B cell (primary cell): ENCODE results near the gene ACP6. TPM values are rescaled to one million over a fixed set of nuclear protein-coding genes. Genes with fewer than 3 reads are reported as not detected.

ENCODE experiments used
- ATAC-seq: fragments of 200-7000 bp; cut with Tn5 transposase; one replicate; pipeline ENCODE4 v1.10.0; 2021; ENCODE audit warnings: low read depth, mild to moderate bottlenecking, moderate number of reproducible peaks, moderate library complexity
- CTCF ChIA-PET: fragments of 350-600 bp; sonication (Branson Sonifier 250); formaldehyde crosslinking; loops from one replicate; lab custom pipeline; 2021; ENCODE audit warnings: antibody characterized with exemption, inconsistent platforms; lab: Charles Lee
- POLR2A ChIA-PET: fragments of 350-600 bp; sonication (Branson Sonifier 250); formaldehyde crosslinking; loops from one replicate; lab custom pipeline; 2021; ENCODE audit warnings: antibody characterized with exemption; lab: Charles Lee
- DNase-seq: peaks from one replicate; pipeline ENCODE4 v3.0.0; 2013
- H2AFZ ChIP-seq: 2 replicates; pipeline ENCODE4 v1.6.1; 2012; ENCODE audit warnings: mild to moderate bottlenecking, low read depth, low read length; ENCODE audit not compliant: insufficient read depth, poor library complexity, severe bottlenecking
- H3K27ac ChIP-seq, 2 donors: 1 replicate in 1 of 2; 2 replicates in 1 of 2; pipeline ENCODE4 v1.5.1; 2012 to 2013; ENCODE audit warnings: low read length in 2 of 2, mild to moderate bottlenecking in 2 of 2, moderate library complexity in 1 of 2
- H3K27me3 ChIP-seq, 4 experiments: fragments of 200-600 bp in 1 of 4; sonication (generic) in 1 of 4; replicated peaks in 1 of 4; 1 replicate in 2 of 4; 2 replicates in 2 of 4; pipeline versions ENCODE4 v1.6.1 to v1.7.0; 2013 to 2016; ENCODE audit warnings: low read length in 3 of 4, mild to moderate bottlenecking in 2 of 4, mixed read lengths in 1 of 4, moderate library complexity in 1 of 4; ENCODE audit not compliant: insufficient read depth in 4 of 4, control insufficient read depth in 3 of 4; ENCODE audit errors: control extremely low read depth in 1 of 4
- H3K36me3 ChIP-seq, 2 experiments: replicated peaks in 1 of 2; 1 replicate in 1 of 2; 2 replicates in 1 of 2; pipeline versions ENCODE4 v1.6.1 to v1.7.1; 2013; ENCODE audit warnings: low read length in 1 of 2; ENCODE audit not compliant: insufficient read depth in 2 of 2, control insufficient read depth in 1 of 2; ENCODE audit errors: control extremely low read depth in 1 of 2, extremely low read depth in 1 of 2
- H3K4me1 ChIP-seq, 2 donors: fragments of 200-600 bp in 1 of 2; sonication (generic) in 1 of 2; 1 replicate in 1 of 2; 2 replicates in 1 of 2; pipeline versions ENCODE4 v1.5.1 to v1.6.1; 2013 to 2017; ENCODE audit warnings: low read length in 2 of 2; ENCODE audit not compliant: control insufficient read depth in 2 of 2, insufficient read depth in 2 of 2
- H3K4me2 ChIP-seq: replicated peaks from 2 replicates; pipeline ENCODE3; 2012; ENCODE audit warnings: mild to moderate bottlenecking, low read depth, low read length; ENCODE audit not compliant: poor library complexity, severe bottlenecking
- H3K4me3 ChIP-seq, 5 experiments: fragments of 200-600 bp in 1 of 5; sonication (generic) in 1 of 5; 1 replicate in 3 of 5; 2 replicates in 2 of 5; pipeline versions ENCODE4 v1.5.1 to v1.7.0; 2011 to 2016; ENCODE audit warnings: low read length in 4 of 5, mild to moderate bottlenecking in 4 of 5, low read depth in 2 of 5, control low read depth in 1 of 5, moderate library complexity in 1 of 5; ENCODE audit not compliant: insufficient read depth in 1 of 5; ENCODE audit errors: control extremely low read depth in 1 of 5, extremely low read depth in 1 of 5
- H3K79me2 ChIP-seq: fragments of 200-600 bp; sonication (generic); one replicate; pipeline ENCODE4 v1.6.0; 2016; ENCODE audit warnings: low read length; ENCODE audit not compliant: control insufficient read depth, insufficient read depth
- H3K9ac ChIP-seq: fragments of 200-600 bp; sonication (generic); 2 replicates; pipeline ENCODE4 v1.6.1; 2017; ENCODE audit warnings: mild to moderate bottlenecking, low read length, moderate library complexity
- H3K9me3 ChIP-seq, 3 donors: one replicate each; pipeline versions ENCODE4 v1.6.1 to v1.7.1; 2013; ENCODE audit warnings: low read length in 2 of 3; ENCODE audit not compliant: control insufficient read depth in 2 of 3, insufficient read depth in 1 of 3; ENCODE audit errors: control extremely low read depth in 1 of 3
- H4K20me1 ChIP-seq: 2 replicates; pipeline ENCODE4 v1.6.0; 2012; ENCODE audit warnings: mild to moderate bottlenecking, low read length; ENCODE audit not compliant: insufficient read depth, control insufficient read depth, poor library complexity, severe bottlenecking
- H3K27ac Mint-ChIP-seq: one replicate; pipeline ENCODE4 v1.8.0; 2021; ENCODE audit warnings: mixed read lengths
- H3K27me3 Mint-ChIP-seq: one replicate; pipeline ENCODE4 v1.8.0; 2021; ENCODE audit warnings: mixed read lengths
- H3K4me1 Mint-ChIP-seq: one replicate; pipeline ENCODE4 v1.8.0; 2021; ENCODE audit warnings: mixed read lengths
- H3K4me3 Mint-ChIP-seq: one replicate; pipeline ENCODE4 v1.8.0; 2021; ENCODE audit warnings: mixed read lengths
- H3K9me3 Mint-ChIP-seq: one replicate; pipeline ENCODE4 v1.8.0; 2022; ENCODE audit warnings: mixed read lengths; ENCODE audit not compliant: insufficient read depth
- CTCF ChIP-seq: fragments of 200-600 bp; IDR thresholded peaks from one replicate; pipeline ENCODE4 v1.8.0; 2022; ENCODE audit warnings: antibody characterized with exemption, mild to moderate bottlenecking
- EZH2 ChIP-seq: IDR thresholded peaks from 2 replicates; pipeline ENCODE4 v1.6.1; 2012; ENCODE audit warnings: borderline replicate concordance, low read depth, mild to moderate bottlenecking, moderate library complexity, low read length; ENCODE audit not compliant: insufficient read depth, poor library complexity, severe bottlenecking
- WGBS: methylation state at CpG from one replicate; pipeline ENCODE4 v1.1.5; 2013; ENCODE audit warnings: missing lambda C conversion rate; ENCODE audit not compliant: insufficient coverage; 5-methylcytosine and 5-hydroxymethylcytosine counted together
- intact Hi-C: fragments of 100-400 bp; cut with micrococcal nuclease; formaldehyde crosslinking; loops from one replicate; pipeline ENCODE4 v1.10.0; 2022
- polyA plus RNA-seq: library from polyadenylated mRNA; depleted of rRNA; stranded (reverse); fragments of >200 nt; gene quantifications from 2 replicates; pipeline ENCODE4 v1.2.3, GENCODE V29; 2012
- total RNA-seq, 2 donors: library from RNA; stranded (reverse); fragments of 120-200 nt in 1 of 2; gene quantifications; 1 replicate in 1 of 2; 2 replicates in 1 of 2; pipeline versions ENCODE4 v1.2.3 to v1.2.4, GENCODE V29; 2013 to 2022

The ACP6 gene
- total and polyA plus RNA-seq, 2 donors (not counting 1 experiment from before 2014, with no cell fraction given) = 5.0 to 15.7 TPM

- H3K27me3 Mint-ChIP-seq = peaks cover 37% of the 10 kb centered on the region
- CTCF ChIA-PET = interaction anchor here (0.9 kb wide), 1 partner anchor 10 kb away, joined by 4 read pairs; no protein-coding TSS in a partner anchor
Observed at GRCh38 chr1:147717051-147717705, 46.9 kb upstream of the ACP6 start.

More at GRCh38 chr1:147717051-147717705, 46.9 kb upstream of the ACP6 start:
- peaks cover 12% of the 10 kb centered on the region for H3K4me1 Mint-ChIP-seq
- Histone ChIP-seq H3K36me3 (no peaks in the 10 kb centered on the region), H3K79me2 (no peaks in the 10 kb centered on the region), H2AFZ (peak overlapping the region; percentile 32), H3K4me1 (peaks cover 9 to 15% of the 10 kb centered on the region in 2 donors), H3K9me3 (peaks cover 0 to 33% (median 17%) of the 10 kb centered on the region in 3 donors), H3K4me3 (no peak overlapping the region), H3K9ac (no peak overlapping the region), H3K4me2 (peak overlapping the region; percentile 21), H3K27me3 (peaks cover 0 to 32% (median 3%) of the 10 kb centered on the region in 4 experiments), H4K20me1 (no peaks in the 10 kb centered on the region), H3K27ac (no peak overlapping the region)
- TF ChIP-seq CTCF (no peak), EZH2 (no peak)
- DNase-seq (no peak), ATAC-seq (peak; percentile 47)
- peak overlapping the region; percentile 38 for H3K4me3 Mint-ChIP-seq
- intact Hi-C loops = no loop called here
- 97% methylated on average over 4 of the region's 6 CpGs for WGBS
- H3K27ac Mint-ChIP-seq = peak overlapping the region; percentile 50
- POLR2A ChIA-PET = no interaction called here
- H3K9me3 Mint-ChIP-seq = peaks cover 6% of the 10 kb centered on the region
